ENCODE data around the gene CALCOCO1. TPM values are rescaled to one million over a fixed set of nuclear protein-coding genes. Genes with fewer than 3 reads are reported as not detected.
A peak's percentile ranks its signal among the peaks of the same experiment; 100 is the strongest.

CALCOCO1 gene
- total RNA-seq, 1 donor from 2014 or later, result 144 TPM

- Mint-ChIP-seq H3K27ac (ENCODE audit: unreplicated experiment) (no peak overlapping the region), H3K4me3 (ENCODE audit: unreplicated experiment) (no peak overlapping the region), H3K36me3 (ENCODE audit: low read depth, unreplicated experiment) (peaks cover 5% of the 10 kb centered on the region), H3K9me3 (ENCODE audit: unreplicated experiment) (no peaks in the 10 kb centered on the region), H3K4me1 (ENCODE audit: unreplicated experiment) (peaks cover 32% of the 10 kb centered on the region), H3K27me3 (ENCODE audit: unreplicated experiment) (peaks cover 2% of the 10 kb centered on the region)
- TF ChIP-seq CTCF (IDR thresholded peaks at IDR 0.05; ENCODE audit: unreplicated experiment), result no peak
- no peak for DNase-seq (ENCODE audit: low spot score)
Observed at GRCh38 chr12:53729644-53730043, 2.4 kb upstream of the CALCOCO1 start.

- no peak for DNase-seq (ENCODE audit: low spot score)
- Mint-ChIP-seq H3K4me3 (ENCODE audit: unreplicated experiment) (peak overlapping the region; percentile 99), H3K27ac (ENCODE audit: unreplicated experiment) (peak overlapping the region; percentile 34), H3K36me3 (ENCODE audit: low read depth, unreplicated experiment) (peaks cover 18% of the 10 kb centered on the region), H3K9me3 (ENCODE audit: unreplicated experiment) (no peaks in the 10 kb centered on the region), H3K27me3 (ENCODE audit: unreplicated experiment) (peaks cover 5% of the 10 kb centered on the region), H3K4me1 (ENCODE audit: unreplicated experiment) (peaks cover 34% of the 10 kb centered on the region)
- TF ChIP-seq CTCF (IDR thresholded peaks at IDR 0.05; ENCODE audit: unreplicated experiment), result no peak
Observed at GRCh38 chr12:53728206-53728605, 954 bp upstream of the CALCOCO1 start.

- Mint-ChIP-seq H3K27ac (ENCODE audit: unreplicated experiment) (peak overlapping the region; percentile 93), H3K4me3 (ENCODE audit: unreplicated experiment) (peak overlapping the region; percentile 99), H3K27me3 (ENCODE audit: unreplicated experiment) (peaks cover 5% of the 10 kb centered on the region), H3K4me1 (ENCODE audit: unreplicated experiment) (peaks cover 42% of the 10 kb centered on the region), H3K9me3 (ENCODE audit: unreplicated experiment) (no peaks in the 10 kb centered on the region), H3K36me3 (ENCODE audit: low read depth, unreplicated experiment) (peaks cover 29% of the 10 kb centered on the region)
- DNase-seq (ENCODE audit: low spot score), result no peak
- TF ChIP-seq CTCF (IDR thresholded peaks at IDR 0.05; ENCODE audit: unreplicated experiment), result no peak
Observed at GRCh38 chr12:53726946-53727309, 324 bp downstream of the CALCOCO1 start.

GRCh38 chr12:53726341-53726740 lies 911 bp downstream of the CALCOCO1 start:
- H3K9me3 Mint-ChIP-seq (ENCODE audit: unreplicated experiment), result no peaks in the 10 kb centered on the region
- peaks cover 34% of the 10 kb centered on the region for H3K36me3 Mint-ChIP-seq (ENCODE audit: low read depth, unreplicated experiment)
- peaks cover 5% of the 10 kb centered on the region for H3K27me3 Mint-ChIP-seq (ENCODE audit: unreplicated experiment)
- H3K4me3 Mint-ChIP-seq (ENCODE audit: unreplicated experiment), result peak overlapping the region; percentile 99
- peaks cover 45% of the 10 kb centered on the region for H3K4me1 Mint-ChIP-seq (ENCODE audit: unreplicated experiment)
- H3K27ac Mint-ChIP-seq (ENCODE audit: unreplicated experiment), result peak overlapping the region; percentile 93
- no peak for TF ChIP-seq CTCF (IDR thresholded peaks at IDR 0.05; ENCODE audit: unreplicated experiment)
- no peak for DNase-seq (ENCODE audit: low spot score)

- Mint-ChIP-seq H3K27me3 (ENCODE audit: unreplicated experiment) (peaks cover 5% of the 10 kb centered on the region), H3K27ac (ENCODE audit: unreplicated experiment) (peak overlapping the region; percentile 90), H3K9me3 (ENCODE audit: unreplicated experiment) (no peaks in the 10 kb centered on the region), H3K4me3 (ENCODE audit: unreplicated experiment) (peak overlapping the region; percentile 99), H3K36me3 (ENCODE audit: low read depth, unreplicated experiment) (peaks cover 39% of the 10 kb centered on the region), H3K4me1 (ENCODE audit: unreplicated experiment) (peaks cover 45% of the 10 kb centered on the region)
- no peak for TF ChIP-seq CTCF (IDR thresholded peaks at IDR 0.05; ENCODE audit: unreplicated experiment)
- DNase-seq (ENCODE audit: low spot score), result no peak
Observed at GRCh38 chr12:53725824-53726223, 1.4 kb downstream of the CALCOCO1 start.

All from endothelial cell (in vitro differentiated cells).